HepG2 (cell line): ENCODE data around the gene PIP5K1A. TPM values are rescaled to one million over a fixed set of nuclear protein-coding genes. Genes with fewer than 3 reads are reported as not detected.

Experiments used
- ATF4 ChIP-seq, 2 experiments: fragments of 450-650 bp in 1 of 2; sonication (generic) in 1 of 2; formaldehyde crosslinking; IDR thresholded peaks; 2 replicates each; pipeline versions ENCODE4 v1.5.0 to v1.8.0; 2020 to 2022; ENCODE audit warnings: mild to moderate bottlenecking in 1 of 2, missing genetic modification reagents in 1 of 2
- CBX5 ChIP-seq: sonication (generic); formaldehyde crosslinking; IDR thresholded peaks from 2 replicates; pipeline ENCODE4 v1.4.0; 2020; ENCODE audit warnings: missing genetic modification reagents, borderline replicate concordance
- CHD2 ChIP-seq: IDR thresholded peaks from 2 replicates; pipeline ENCODE4 v1.6.1; 2011; ENCODE audit warnings: low read depth, low read length, improper control_type of control experiment
- HMGXB4 ChIP-seq, 2 experiments: sonication (generic) in 1 of 2; formaldehyde crosslinking in 1 of 2; IDR thresholded peaks; 2 replicates each; pipeline versions ENCODE4 v1.4.0 to v1.6.1; 2018 to 2020; ENCODE audit warnings: missing genetic modification reagents in 2 of 2, borderline replicate concordance in 1 of 2, low read depth in 1 of 2, mild to moderate bottlenecking in 1 of 2, missing biosample characterization in 1 of 2
- MXD4 ChIP-seq: IDR thresholded peaks from 2 replicates; pipeline ENCODE4 v1.6.1; 2016; ENCODE audit warnings: mild to moderate bottlenecking, missing biosample characterization, missing genetic modification reagents
- NR3C1 ChIP-seq: sonication (generic); formaldehyde crosslinking; IDR thresholded peaks from 2 replicates; pipeline ENCODE4 v1.4.0; 2020; ENCODE audit warnings: missing genetic modification reagents
- SNAI1 ChIP-seq: sonication (generic); formaldehyde crosslinking; IDR thresholded peaks from 2 replicates; pipeline ENCODE4 v1.5.0; 2020; ENCODE audit warnings: mild to moderate bottlenecking, missing genetic modification reagents, borderline replicate concordance
- U2AF1 ChIP-seq: fragments of 200-400 bp; formaldehyde crosslinking; optimal IDR thresholded peaks from 2 replicates; pipeline ENCODE3; 2017; ENCODE audit warnings: mild to moderate bottlenecking, low read depth, low read length
- ZFX ChIP-seq: sonication (generic); formaldehyde crosslinking; IDR thresholded peaks from 2 replicates; pipeline ENCODE4 v1.4.0; 2020; ENCODE audit warnings: mild to moderate bottlenecking, low read depth, missing genetic modification reagents, moderate library complexity
- ZNF142 ChIP-seq: sonication (generic); formaldehyde crosslinking; IDR thresholded peaks from 2 replicates; pipeline ENCODE4 v1.4.0; 2020; ENCODE audit warnings: missing genetic modification reagents
- ZNF225 ChIP-seq: sonication (generic); formaldehyde crosslinking; IDR thresholded peaks from 2 replicates; pipeline ENCODE4 v1.4.0; 2020; ENCODE audit warnings: mild to moderate bottlenecking, missing genetic modification reagents
- ZNF281 ChIP-seq: sonication (generic); formaldehyde crosslinking; IDR thresholded peaks from 2 replicates; pipeline ENCODE4 v1.4.0; 2020; ENCODE audit warnings: missing genetic modification reagents, borderline replicate concordance
- ZNF331 ChIP-seq: sonication (generic); formaldehyde crosslinking; IDR thresholded peaks from 2 replicates; pipeline ENCODE4 v1.4.0; 2020; ENCODE audit warnings: missing genetic modification reagents
- ZNF710 ChIP-seq: sonication (generic); formaldehyde crosslinking; IDR thresholded peaks from 2 replicates; pipeline ENCODE4 v1.5.0; 2020; ENCODE audit warnings: mild to moderate bottlenecking, missing genetic modification reagents, borderline replicate concordance
- polyA plus RNA-seq, 8 experiments: library from polyadenylated mRNA; depleted of rRNA in 3 of 8; stranded (reverse) in 7 of 8; unstranded in 1 of 8; fragments of >200 nt; fragmentation: Illumina TruSeq in 4 of 8; extraction: Trizol in 4 of 8; gene quantifications; 2 replicates each; pipeline versions ENCODE4 v1.2.1 to v1.2.3, GENCODE V29; 2011 to 2016; ENCODE audit warnings: low read depth in 4 of 8, missing spikeins in 1 of 8, mixed read lengths in 1 of 8; ENCODE audit not compliant: insufficient read depth in 1 of 8
- total RNA-seq, 5 experiments: library from RNA; depleted of rRNA; stranded (reverse); fragments of >200 nt; fragmentation: Illumina TruSeq; extraction: Trizol; gene quantifications; 2 replicates each; pipeline ENCODE4 v1.2.3, GENCODE V29; 2016; ENCODE audit warnings: low read depth in 1 of 5

The PIP5K1A gene
- total and polyA plus RNA-seq, 2 of the 13 experiments (the other 11 are each of a cell fraction or from before 2014, with no cell fraction given): 45.3 to 65.1 TPM

GRCh38 chr1:151265446-151266236 is 67.3 kb downstream of the PIP5K1A start (continued):
- TF ChIP-seq ZNF710: peak; percentile 37; the same call in 1 of the 2 replicates
- no peak for TF ChIP-seq ZNF281 (CRISPR knock-in tag)
- TF ChIP-seq ZNF225: no peak
- TF ChIP-seq ZNF331 (CRISPR knock-in tag): no peak
- no peak for TF ChIP-seq SNAI1 (CRISPR knock-in tag)
- TF ChIP-seq ATF4 (CRISPR knock-in tag; IDR thresholded peaks at IDR 0.05): no peak
- 0 out of 2 replicates have a peak, but pooled peaks have one; percentile 19 for TF ChIP-seq ZFX (CRISPR knock-in tag)
- TF ChIP-seq HMGXB4 (CRISPR knock-in tag; IDR thresholded peaks at IDR 0.05; ENCODE audit: borderline replicate concordance in 1 of 2, low read depth in 1 of 2): no peak
- TF ChIP-seq NR3C1: no peak
- TF ChIP-seq ZNF142 (CRISPR knock-in tag): no peak
- TF ChIP-seq U2AF1: no peak
- no peak for TF ChIP-seq MXD4 (CRISPR knock-in tag)
- TF ChIP-seq CBX5 (CRISPR knock-in tag): no peak
- no peak for TF ChIP-seq CHD2
